IMR-90 (cell line): ENCODE measurements around the gene NCSTN. TPM values are rescaled to one million over a fixed set of nuclear protein-coding genes. Genes with fewer than 3 reads are reported as not detected.

ENCODE experiments used
- ATAC-seq: fragments of 200-7000 bp; cut with Tn5 transposase; 2 replicates; pipeline ENCODE4 v1.9.1; 2020; ENCODE audit warnings: low read depth, mild to moderate bottlenecking, moderate library complexity
- BruUV-seq: library from RNA; stranded (reverse); fragments of 400-500 nt; replicated peaks from 2 replicates; lab custom pipeline; 2021; lab: Mats Ljungman, UMichigan
- CTCF ChIA-PET: fragments of 300-600 bp; formaldehyde crosslinking; extraction: SDS; loops from one replicate; lab custom pipeline; 2021; ENCODE audit warnings: antibody characterized with exemption; lab: Yijun Ruan, JAX
- POLR2A ChIA-PET: fragments of 300-600 bp; sonication (Branson Sonifier 250); formaldehyde crosslinking; loops from one replicate; lab custom pipeline; 2022; ENCODE audit warnings: antibody characterized with exemption; ENCODE audit not compliant: unreplicated experiment; lab: Charles Lee
- DNase-seq: peaks from one replicate; pipeline ENCODE4 v3.0.0; 2013
- H2AFZ ChIP-seq: replicated peaks from 2 replicates; pipeline ENCODE3; 2013; ENCODE audit warnings: low read length, mild to moderate bottlenecking; ENCODE audit not compliant: poor library complexity
- H2AK5ac ChIP-seq: 2 replicates; pipeline ENCODE4 v1.6.1; 2013; ENCODE audit warnings: low read depth, low read length, inconsistent platforms
- H2AK9ac ChIP-seq: replicated peaks from 2 replicates; pipeline ENCODE3; 2013; ENCODE audit warnings: mild to moderate bottlenecking, low read depth, low read length, moderate library complexity; ENCODE audit not compliant: poor library complexity
- H2BK120ac ChIP-seq: 2 replicates; pipeline ENCODE4 v1.6.1; 2013; ENCODE audit warnings: low read depth, low read length, inconsistent platforms
- H2BK15ac ChIP-seq: 3 replicates; pipeline ENCODE4 v1.6.1; 2013; ENCODE audit warnings: low read depth, low read length, inconsistent platforms
- H2BK20ac ChIP-seq: 2 replicates; pipeline ENCODE4 v1.6.1; 2013; ENCODE audit warnings: low read depth, mild to moderate bottlenecking, inconsistent platforms, low read length, moderate library complexity
- H2BK5ac ChIP-seq: 2 replicates; pipeline ENCODE4 v1.6.1; 2013; ENCODE audit warnings: mild to moderate bottlenecking, low read depth, low read length, inconsistent platforms; ENCODE audit not compliant: poor library complexity, severe bottlenecking
- H3K14ac ChIP-seq: replicated peaks from 2 replicates; pipeline ENCODE4 v1.6.1; 2013; ENCODE audit warnings: low read depth, low read length, inconsistent platforms
- H3K18ac ChIP-seq: 2 replicates; pipeline ENCODE4 v1.6.1; 2013; ENCODE audit warnings: low read depth, low read length, control low read depth
- H3K23ac ChIP-seq: 2 replicates; pipeline ENCODE4 v1.6.1; 2013; ENCODE audit warnings: low read depth, low read length, inconsistent platforms
- H3K27ac ChIP-seq: 2 replicates; pipeline ENCODE4 v1.5.1; 2013; ENCODE audit warnings: mild to moderate bottlenecking, control low read depth, low read length; ENCODE audit not compliant: insufficient read depth
- H3K27me3 ChIP-seq: 2 replicates; pipeline ENCODE4 v1.6.1; 2013; ENCODE audit warnings: low read length; ENCODE audit not compliant: control insufficient read depth, insufficient read depth
- H3K36me3 ChIP-seq: 2 replicates; pipeline ENCODE4 v1.6.1; 2013; ENCODE audit warnings: low read length, mixed read lengths; ENCODE audit not compliant: control insufficient read depth, insufficient read depth
- H3K4ac ChIP-seq: 2 replicates; pipeline ENCODE4 v1.6.1; 2013; ENCODE audit warnings: low read depth, low read length, inconsistent platforms
- H3K4me1 ChIP-seq: 2 replicates; pipeline ENCODE4 v1.6.1; 2013; ENCODE audit warnings: low read length, mixed read lengths; ENCODE audit not compliant: control insufficient read depth, insufficient read depth
- H3K4me2 ChIP-seq: 2 replicates; pipeline ENCODE4 v1.6.1; 2013; ENCODE audit warnings: low read depth, mild to moderate bottlenecking, control low read depth, low read length, moderate library complexity
- H3K4me3 ChIP-seq: 2 replicates; pipeline ENCODE4 v1.5.1; 2013; ENCODE audit warnings: low read depth, mild to moderate bottlenecking, control low read depth, low read length, moderate library complexity; ENCODE audit not compliant: insufficient read depth
- H3K56ac ChIP-seq: 2 replicates; pipeline ENCODE4 v1.6.1; 2013; ENCODE audit warnings: low read length, inconsistent platforms; ENCODE audit not compliant: insufficient read depth; ENCODE audit errors: extremely low read depth
- H3K79me1 ChIP-seq, 2 experiments: 2 replicates each; pipeline ENCODE4 v1.6.1; 2013; ENCODE audit warnings: low read length in 2 of 2, inconsistent platforms in 1 of 2, low read depth in 1 of 2
- H3K9ac ChIP-seq: 2 replicates; pipeline ENCODE4 v1.6.1; 2013; ENCODE audit warnings: low read depth, low read length, control low read depth
- H3K9me1 ChIP-seq: 2 replicates; pipeline ENCODE4 v1.6.1; 2013; ENCODE audit warnings: low read length, inconsistent platforms; ENCODE audit not compliant: insufficient read depth
- H3K9me3 ChIP-seq: 2 replicates; pipeline ENCODE4 v1.6.1; 2013; ENCODE audit warnings: low read length; ENCODE audit not compliant: control insufficient read depth, insufficient read depth
- H4K20me1 ChIP-seq: 2 replicates; pipeline ENCODE4 v1.6.1; 2013; ENCODE audit warnings: low read length, inconsistent platforms; ENCODE audit not compliant: insufficient read depth
- H4K5ac ChIP-seq: 2 replicates; pipeline ENCODE4 v1.6.1; 2013; ENCODE audit warnings: mild to moderate bottlenecking, low read depth, low read length, control low read depth
- H4K8ac ChIP-seq, 2 experiments: 2 replicates each; pipeline ENCODE4 v1.6.1; 2013; ENCODE audit warnings: low read depth in 2 of 2, low read length in 2 of 2, control low read depth in 1 of 2, inconsistent platforms in 1 of 2
- H4K91ac ChIP-seq: 2 replicates; pipeline ENCODE4 v1.6.1; 2013; ENCODE audit warnings: low read depth, low read length, inconsistent platforms; ENCODE audit not compliant: insufficient read depth
- CEBPB ChIP-seq: IDR thresholded peaks from 2 replicates; pipeline ENCODE4 v1.6.1; 2012; ENCODE audit warnings: low read depth, low read length, improper control_type of control experiment
- CHD1 ChIP-seq: IDR thresholded peaks from 2 replicates; pipeline ENCODE4 v1.6.1; 2012; ENCODE audit warnings: low read depth, low read length, improper control_type of control experiment
- ELK1 ChIP-seq: fragments of 150-350 bp; IDR thresholded peaks from 2 replicates; pipeline ENCODE4 v1.6.1; 2016; ENCODE audit warnings: low read depth, mild to moderate bottlenecking, low read length, moderate library complexity, borderline replicate concordance
- MAFK ChIP-seq: IDR thresholded peaks from 2 replicates; pipeline ENCODE4 v1.6.1; 2012; ENCODE audit warnings: low read depth, low read length, improper control_type of control experiment
- MAZ ChIP-seq: IDR thresholded peaks from 2 replicates; pipeline ENCODE4 v1.6.1; 2012; ENCODE audit warnings: low read depth, mild to moderate bottlenecking, low read length, improper control_type of control experiment, moderate library complexity, borderline replicate concordance
- MXI1 ChIP-seq: IDR thresholded peaks from 2 replicates; pipeline ENCODE4 v1.6.1; 2012; ENCODE audit warnings: low read depth, mild to moderate bottlenecking, low read length, moderate library complexity, borderline replicate concordance
- NFE2L2 ChIP-seq: fragments of 150-350 bp; IDR thresholded peaks from 2 replicates; pipeline ENCODE4 v1.6.1; 2016; ENCODE audit warnings: low read depth, mild to moderate bottlenecking, low read length
- POLR2A ChIP-seq: IDR thresholded peaks from 2 replicates; pipeline ENCODE4 v1.6.1; 2012; ENCODE audit warnings: mild to moderate bottlenecking, low read depth, low read length
- RAD21 ChIP-seq: IDR thresholded peaks from 2 replicates; pipeline ENCODE4 v1.6.1; 2012; ENCODE audit warnings: low read length, improper control_type of control experiment
- RFX5 ChIP-seq: IDR thresholded peaks from 2 replicates; pipeline ENCODE4 v1.8.0; 2012; ENCODE audit warnings: low read depth, mild to moderate bottlenecking, low read length, moderate library complexity
- SMC3 ChIP-seq: fragments of 150-350 bp; IDR thresholded peaks from 2 replicates; pipeline ENCODE4 v1.6.1; 2016; ENCODE audit warnings: low read depth, mild to moderate bottlenecking, antibody characterized with exemption, low read length, moderate library complexity
- WGBS, 2 experiments: methylation state at CpG; one replicate each; pipeline versions ENCODE4 v1.1.5 to v1.1.7; 2013; ENCODE audit warnings: missing lambda C conversion rate in 2 of 2; ENCODE audit not compliant: insufficient read length in 1 of 2; ENCODE audit errors: extremely low coverage in 2 of 2; 5-methylcytosine and 5-hydroxymethylcytosine counted together
- dilution Hi-C: fragments of 300-500 bp; cut with HindIII; formaldehyde crosslinking; loops from one replicate; pipeline ENCODE4 v1.14.3; 2018; ENCODE audit warnings: low sequenced_read_pairs; ENCODE audit not compliant: unreplicated experiment
- in situ Hi-C: fragments of 300-500 bp; cut with MboI; formaldehyde crosslinking; loops from 3 replicates; pipeline ENCODE4 v1.14.3; 2019; ENCODE audit warnings: low sequenced_read_pairs, inconsistent platforms, mixed read lengths
- intact Hi-C: fragments of 100-400 bp; cut with micrococcal nuclease; formaldehyde crosslinking; loops from 2 replicates; pipeline ENCODE4 v1.10.0; 2022
- polyA plus RNA-seq, 3 experiments: library from polyadenylated mRNA; depleted of rRNA; stranded (reverse); fragments of >200 nt; gene quantifications; 2 replicates each; pipeline ENCODE4 v1.2.3, GENCODE V29; 2012; ENCODE audit warnings: low replicate concordance in 1 of 3
- total RNA-seq: library from RNA; depleted of rRNA; stranded (reverse); fragments of >200 nt; gene quantifications from 2 replicates; pipeline ENCODE4 v1.2.3, GENCODE V29; 2012
- TF ChIP-seq, protein P1 (sequence below): conservative IDR thresholded peaks from 2 replicates; pipeline ENCODE4 v1.5.1; 2012; ENCODE audit warnings: mild to moderate bottlenecking, low read depth, low read length, improper control_type of control experiment

Gene NCSTN
- total and polyA plus RNA-seq, 2 of the 4 experiments (the other 2 are of a cell fraction), result 60.2 to 182 TPM

DNA sequence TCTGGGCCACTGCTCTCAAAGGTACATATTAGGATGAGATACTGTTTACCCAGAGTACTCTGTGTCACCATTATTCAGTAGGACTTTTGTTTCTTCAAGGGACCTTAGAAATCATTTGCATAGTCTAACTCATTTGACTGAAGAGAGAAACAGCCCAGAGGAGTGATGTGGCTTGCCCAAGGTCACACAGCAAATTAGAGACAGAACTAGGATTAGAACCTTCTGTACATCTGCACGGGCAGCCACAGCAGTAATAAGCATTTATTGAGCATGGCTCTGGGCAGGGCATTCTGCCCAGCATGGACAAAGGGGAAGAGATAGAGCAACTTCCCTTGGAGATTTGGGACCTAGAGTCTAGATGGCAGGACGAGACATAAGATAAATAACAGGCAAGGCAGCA, 18.0 kb downstream of the NCSTN start:
- no peak for ATAC-seq

More for the DNA sequence above, 18.0 kb downstream of the NCSTN start:
- Histone ChIP-seq H3K14ac (no peak overlapping the region), H3K9me3 (no peaks in the 10 kb centered on the region), H3K23ac (no peak overlapping the region), H3K27ac (no peak overlapping the region), H4K91ac (no peak overlapping the region), H3K56ac (no peak overlapping the region), H2BK5ac (no peak overlapping the region), H3K36me3 (peaks cover 25% of the 10 kb centered on the region), H2AK9ac (no peak overlapping the region), H2AK5ac (no peak overlapping the region), H2AFZ (no peak overlapping the region), H2BK120ac (no peak overlapping the region), H2BK20ac (no peak overlapping the region), H3K4me2 (no peak overlapping the region), H4K20me1 (no peaks in the 10 kb centered on the region; the same call in 1 of the 2 replicates), H3K4ac (no peak overlapping the region), H3K79me1 (no peaks in the 10 kb centered on the region), H3K9ac (no peak overlapping the region), H3K4me3 (no peak overlapping the region), H2BK15ac (no peak overlapping the region), H3K18ac (no peak overlapping the region), H3K9me1 (no peaks in the 10 kb centered on the region; the same call in 1 of the 2 replicates), H3K27me3 (no peaks in the 10 kb centered on the region), H3K4me1 (peaks cover 2% of the 10 kb centered on the region; the same call in 1 of the 2 replicates), H4K5ac (no peak overlapping the region), H4K8ac (no peak overlapping the region)
- 67% methylated on average over 2 of the region's 2 CpGs; no CpG with 5 or more reads in 1 of the 2 experiments for WGBS, 2 experiments
- TF ChIP-seq ELK1 (no peak), NFE2L2 (no peak), MAZ (no peak), CHD1 (no peak), RAD21 (no peak), SMC3 (no peak), MXI1 (no peak), RFX5 (no peak), CEBPB (no peak), MAFK (no peak), POLR2A (no peak)
- TF ChIP-seq, protein P1, sequence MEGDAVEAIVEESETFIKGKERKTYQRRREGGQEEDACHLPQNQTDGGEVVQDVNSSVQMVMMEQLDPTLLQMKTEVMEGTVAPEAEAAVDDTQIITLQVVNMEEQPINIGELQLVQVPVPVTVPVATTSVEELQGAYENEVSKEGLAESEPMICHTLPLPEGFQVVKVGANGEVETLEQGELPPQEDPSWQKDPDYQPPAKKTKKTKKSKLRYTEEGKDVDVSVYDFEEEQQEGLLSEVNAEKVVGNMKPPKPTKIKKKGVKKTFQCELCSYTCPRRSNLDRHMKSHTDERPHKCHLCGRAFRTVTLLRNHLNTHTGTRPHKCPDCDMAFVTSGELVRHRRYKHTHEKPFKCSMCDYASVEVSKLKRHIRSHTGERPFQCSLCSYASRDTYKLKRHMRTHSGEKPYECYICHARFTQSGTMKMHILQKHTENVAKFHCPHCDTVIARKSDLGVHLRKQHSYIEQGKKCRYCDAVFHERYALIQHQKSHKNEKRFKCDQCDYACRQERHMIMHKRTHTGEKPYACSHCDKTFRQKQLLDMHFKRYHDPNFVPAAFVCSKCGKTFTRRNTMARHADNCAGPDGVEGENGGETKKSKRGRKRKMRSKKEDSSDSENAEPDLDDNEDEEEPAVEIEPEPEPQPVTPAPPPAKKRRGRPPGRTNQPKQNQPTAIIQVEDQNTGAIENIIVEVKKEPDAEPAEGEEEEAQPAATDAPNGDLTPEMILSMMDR, result no peak
- no TSS peak for BruUV-seq
- POLR2A ChIA-PET, result no interaction called here
- DNase-seq, result no peak
- in situ Hi-C loops (no loop called here), dilution Hi-C loops (no loop called here), intact Hi-C loops (no loop called here)
- CTCF ChIA-PET, result no interaction called here
